ENCODE measurements around the gene MYCBP2.

MYCBP2 gene

DNA sequence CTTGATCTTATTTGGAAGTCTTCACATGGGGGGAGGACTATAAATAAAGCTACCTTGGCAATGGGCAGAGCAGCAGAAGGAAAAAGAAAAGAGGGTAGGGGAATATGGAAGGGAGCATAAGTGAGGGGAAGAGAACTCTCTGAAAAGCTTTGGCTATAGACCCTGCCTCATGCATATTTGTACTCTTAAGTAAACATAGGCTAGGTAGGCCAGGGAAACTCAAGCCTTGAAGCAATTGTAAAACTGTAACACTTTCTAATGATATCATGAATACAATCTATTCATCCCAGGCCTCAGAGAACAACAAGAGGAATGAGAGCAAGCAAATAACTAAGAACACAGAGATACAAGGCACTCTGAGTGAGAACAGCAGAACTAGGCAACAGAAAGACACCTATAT, 20.4 kb downstream of the MYCBP2 start:
- no peak for TF ChIP-seq OSR2 (tag by site-specific recombination; IDR thresholded peaks at IDR 0.05)
- peak; percentile 26; the same call in 1 of the 2 replicates for TF ChIP-seq TRIM28 (IDR thresholded peaks at IDR 0.05; ENCODE audit: borderline replicate concordance, low read length)
- no peaks in the 10 kb centered on the region for H3K36me3 ChIP-seq (ENCODE audit: control insufficient read depth in 2 of 2, insufficient read depth in 1 of 2, low read length in 2 of 2)
- ChIA-PET POLR2A (no interaction called here), CTCF (interaction anchor here (0.6 to 0.7 kb wide), 2 partner anchors 263 to 1117 kb away, joined by 3 read pairs; no protein-coding TSS in a partner anchor)
- H3K4me3 ChIP-seq (ENCODE audit: low read depth, low read length) = no peak overlapping the region
- H3K9me3 ChIP-seq (ENCODE audit: control insufficient read depth, insufficient read depth, low read depth, low read length) = no peaks in the 10 kb centered on the region
- H3K27ac ChIP-seq (ENCODE audit: extremely low read depth, low read depth, low read length) = no peak overlapping the region
- H3K4me1 ChIP-seq (ENCODE audit: control insufficient read depth, insufficient read depth, low read length) = no peaks in the 10 kb centered on the region

DNA sequence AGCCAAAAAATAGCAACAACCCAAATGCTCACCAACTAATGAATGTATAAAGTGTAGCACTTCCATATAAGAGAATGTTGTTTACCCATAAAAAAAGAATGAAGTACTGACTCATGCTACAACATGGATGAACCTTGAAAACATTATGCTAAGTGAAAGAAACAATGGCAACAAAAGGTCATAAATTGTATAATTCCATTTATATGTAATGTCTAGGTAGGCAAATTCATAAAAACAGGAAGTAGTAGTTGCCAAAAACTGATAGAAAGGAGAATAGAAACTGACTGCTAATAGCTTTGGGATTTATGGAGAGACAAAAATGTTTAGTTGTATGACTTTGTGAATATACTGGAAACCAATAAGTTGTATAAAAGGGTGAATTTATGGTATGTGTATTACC, 21.6 kb downstream of the MYCBP2 start:
- H3K27ac ChIP-seq (ENCODE audit: extremely low read depth, low read depth, low read length) = no peak overlapping the region
- H3K4me1 ChIP-seq (ENCODE audit: control insufficient read depth, insufficient read depth, low read length) = no peaks in the 10 kb centered on the region
- TF ChIP-seq BCL6B (tag by site-specific recombination; IDR thresholded peaks at IDR 0.05) (no peak), TRIM28 (IDR thresholded peaks at IDR 0.05; ENCODE audit: borderline replicate concordance, low read length) (0 out of 2 replicates have a peak, but pooled peaks have one; percentile 13), SP3 (tag by site-specific recombination; IDR thresholded peaks at IDR 0.05) (no peak), RBAK (tag by site-specific recombination; IDR thresholded peaks at IDR 0.05) (no peak), ZNF37A (tag by site-specific recombination; IDR thresholded peaks at IDR 0.05) (no peak), ZNF785 (tag by site-specific recombination; IDR thresholded peaks at IDR 0.05) (no peak), BCL11B (tag by site-specific recombination; IDR thresholded peaks at IDR 0.05; ENCODE audit: low read depth) (no peak), ZNF549 (tag by site-specific recombination; IDR thresholded peaks at IDR 0.05) (no peak)
- no peaks in the 10 kb centered on the region for H3K9me3 ChIP-seq (ENCODE audit: control insufficient read depth, insufficient read depth, low read depth, low read length)
- ChIA-PET CTCF (no interaction called here), POLR2A (no interaction called here)
- no peaks in the 10 kb centered on the region for H3K36me3 ChIP-seq (ENCODE audit: control insufficient read depth in 2 of 2, insufficient read depth in 1 of 2, low read length in 2 of 2)
- no peak overlapping the region for H3K4me3 ChIP-seq (ENCODE audit: low read depth, low read length)

DNA sequence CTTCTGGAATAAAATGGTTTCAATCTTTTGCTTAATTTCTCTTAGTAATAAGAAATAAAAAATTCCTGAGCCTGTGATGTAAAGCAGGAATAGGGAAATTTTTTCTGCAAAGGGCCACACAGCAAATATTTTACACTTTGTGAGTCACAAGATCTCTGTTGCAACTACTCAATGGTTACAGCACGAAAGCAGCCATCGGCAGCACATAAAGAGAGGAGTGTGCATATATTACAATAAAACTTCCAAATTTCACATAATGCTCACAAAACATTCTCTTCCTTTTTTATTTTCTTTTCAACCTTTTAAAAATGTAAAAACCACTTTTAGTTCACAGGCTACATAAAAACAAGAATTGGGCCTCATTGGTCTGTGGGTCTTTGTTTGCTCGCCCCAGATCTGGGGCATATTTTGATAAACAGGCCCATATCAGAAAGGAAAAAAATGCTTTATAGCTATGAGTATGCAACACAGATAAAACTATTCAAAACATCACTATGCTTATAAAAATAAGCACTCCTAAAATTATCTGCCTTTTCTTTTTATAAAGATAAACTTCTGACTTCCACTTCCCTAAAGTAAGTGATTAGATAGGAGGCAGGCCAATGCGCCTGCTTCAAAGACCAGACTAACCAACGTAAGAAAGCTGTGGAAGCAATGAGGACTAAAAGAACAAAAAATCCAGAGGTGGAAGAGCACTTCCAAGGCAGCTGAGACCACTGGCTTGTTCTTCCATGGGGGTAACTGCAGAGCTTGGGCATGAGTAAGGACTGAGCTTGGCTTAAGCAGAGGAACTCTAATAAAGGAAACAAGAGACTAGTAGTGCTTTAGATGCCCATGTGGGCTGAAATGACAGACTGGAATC, 26.5 kb downstream of the MYCBP2 start:
- CTCF ChIA-PET = interaction anchor here (0.5 to 0.6 kb wide), 2 partner anchors 116 to 278 kb away, joined by 3 to 4 read pairs; no protein-coding TSS in a partner anchor
- no peaks in the 10 kb centered on the region for H3K4me1 ChIP-seq (ENCODE audit: control insufficient read depth, insufficient read depth, low read length)

GRCh38 chr13:77299587-77299986, 27.3 kb downstream of the MYCBP2 start:
- Histone ChIP-seq H3K9me3 (ENCODE audit: control insufficient read depth, insufficient read depth, low read depth, low read length) (no peaks in the 10 kb centered on the region), H3K4me1 (ENCODE audit: control insufficient read depth, insufficient read depth, low read length) (no peaks in the 10 kb centered on the region), H3K27ac (ENCODE audit: extremely low read depth, low read depth, low read length) (no peak overlapping the region), H3K36me3 (ENCODE audit: control insufficient read depth in 2 of 2, insufficient read depth in 1 of 2, low read length in 2 of 2) (peaks cover 0 to 11% of the 10 kb centered on the region in 2 experiments; a peak in 1 of 3 replicates), H3K4me3 (ENCODE audit: low read depth, low read length) (no peak overlapping the region)
- POLR2A ChIA-PET = interaction anchor here (0.6 kb wide), 1 partner anchor 17 kb away, joined by 3 read pairs; no protein-coding TSS in a partner anchor
- CTCF ChIA-PET = interaction anchor here (0.6 kb wide), 1 partner anchor 116 kb away, joined by 4 read pairs; no protein-coding TSS in a partner anchor
- TF ChIP-seq ELK4 (IDR thresholded peaks at IDR 0.05; ENCODE audit: borderline replicate concordance, low read depth, low read length) (no peak), SP3 (tag by site-specific recombination; IDR thresholded peaks at IDR 0.05) (no peak), ZNF24 (tag by site-specific recombination; IDR thresholded peaks at IDR 0.05) (no peak), ZNF423 (tag by site-specific recombination; IDR thresholded peaks at IDR 0.05) (no peak), ZNF132 (tag by site-specific recombination; IDR thresholded peaks at IDR 0.05; ENCODE audit: borderline replicate concordance) (no peak), ZNF335 (tag by site-specific recombination; conservative IDR thresholded peaks at IDR 0.05) (no peak), ZNF548 (tag by site-specific recombination; IDR thresholded peaks at IDR 0.05) (no peak), ZNF302 (tag by site-specific recombination; IDR thresholded peaks at IDR 0.05; ENCODE audit: low read depth) (no peak), AEBP2 (tag by site-specific recombination; IDR thresholded peaks at IDR 0.05; ENCODE audit: borderline replicate concordance) (no peak)
- TF ChIP-seq, protein P1, sequence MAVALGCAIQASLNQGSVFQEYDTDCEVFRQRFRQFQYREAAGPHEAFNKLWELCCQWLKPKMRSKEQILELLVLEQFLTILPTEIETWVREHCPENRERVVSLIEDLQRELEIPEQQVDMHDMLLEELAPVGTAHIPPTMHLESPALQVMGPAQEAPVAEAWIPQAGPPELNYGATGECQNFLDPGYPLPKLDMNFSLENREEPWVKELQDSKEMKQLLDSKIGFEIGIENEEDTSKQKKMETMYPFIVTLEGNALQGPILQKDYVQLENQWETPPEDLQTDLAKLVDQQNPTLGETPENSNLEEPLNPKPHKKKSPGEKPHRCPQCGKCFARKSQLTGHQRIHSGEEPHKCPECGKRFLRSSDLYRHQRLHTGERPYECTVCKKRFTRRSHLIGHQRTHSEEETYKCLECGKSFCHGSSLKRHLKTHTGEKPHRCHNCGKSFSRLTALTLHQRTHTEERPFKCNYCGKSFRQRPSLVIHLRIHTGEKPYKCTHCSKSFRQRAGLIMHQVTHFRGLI (tag by site-specific recombination; IDR thresholded peaks at IDR 0.05) = no peak

More for the DNA sequence above, 26.5 kb downstream of the MYCBP2 start:
- Histone ChIP-seq H3K4me3 (ENCODE audit: low read depth, low read length) (no peak overlapping the region), H3K27ac (ENCODE audit: extremely low read depth, low read depth, low read length) (no peak overlapping the region), H3K9me3 (ENCODE audit: control insufficient read depth, insufficient read depth, low read depth, low read length) (no peaks in the 10 kb centered on the region), H3K36me3 (ENCODE audit: control insufficient read depth in 2 of 2, insufficient read depth in 1 of 2, low read length in 2 of 2) (peaks cover 0 to 8% of the 10 kb centered on the region in 2 experiments; a peak in 1 of 3 replicates)
- TF ChIP-seq ZNF335 (tag by site-specific recombination; conservative IDR thresholded peaks at IDR 0.05) = peak; percentile 30; the same call in 1 of the 2 replicates
- TF ChIP-seq ZNF596 (tag by site-specific recombination; IDR thresholded peaks at IDR 0.05) = no peak
- no peak for TF ChIP-seq MYNN (tag by site-specific recombination; IDR thresholded peaks at IDR 0.05; ENCODE audit: borderline replicate concordance)
- POLR2A ChIA-PET = no interaction called here

Measured in HEK293 (cell line).